Ramos (cell line): ENCODE data around the gene C3AR1.

Experiments
- in situ Hi-C: fragments of 300-500 bp; cut with MboI; formaldehyde crosslinking; loops from one replicate; pipeline ENCODE4 v1.14.3; 2022; ENCODE audit warnings: low sequenced_read_pairs; ENCODE audit not compliant: unreplicated experiment

The C3AR1 gene

GRCh38 chr12:8064131-8064530, 2.0 kb downstream of the C3AR1 start:
- in situ Hi-C loops: no loop called here

GRCh38 chr12:8058506-8058905, 7.7 kb downstream of the C3AR1 start:
- in situ Hi-C loops: no loop called here

- in situ Hi-C loops: no loop called here
Measured at GRCh38 chr12:8057839-8058238, 8.3 kb downstream of the C3AR1 start.

GRCh38 chr12:8057306-8057705, 8.9 kb downstream of the C3AR1 start:
- in situ Hi-C loops: no loop called here

- in situ Hi-C loops: no loop called here
Measured at GRCh38 chr12:8054816-8055215, 11.3 kb downstream of the C3AR1 start.

- in situ Hi-C loops: no loop called here
Measured at GRCh38 chr12:8052679-8053078, 13.5 kb downstream of the C3AR1 start.

- in situ Hi-C loops: no loop called here
Measured at GRCh38 chr12:8050600-8051250, 15.4 kb downstream of the C3AR1 start.

- in situ Hi-C loops: no loop called here
Measured at GRCh38 chr12:8048906-8049305, 17.3 kb downstream of the C3AR1 start.

GRCh38 chr12:8047842-8048241, 18.3 kb downstream of the C3AR1 start:
- in situ Hi-C loops: no loop called here

GRCh38 chr12:8045952-8046944, 19.9 kb downstream of the C3AR1 start:
- in situ Hi-C loops: no loop called here

GRCh38 chr12:8040791-8041190, 25.4 kb downstream of the C3AR1 start:
- in situ Hi-C loops: no loop called here

- in situ Hi-C loops: no loop called here
Measured at GRCh38 chr12:8038659-8039114, 27.5 kb downstream of the C3AR1 start.

GRCh38 chr12:8037947-8038346, 28.2 kb downstream of the C3AR1 start:
- in situ Hi-C loops: no loop called here

GRCh38 chr12:8037046-8037663, 29.0 kb downstream of the C3AR1 start:
- in situ Hi-C loops: no loop called here

GRCh38 chr12:8036346-8036745, 29.8 kb downstream of the C3AR1 start:
- in situ Hi-C loops: no loop called here

- in situ Hi-C loops: no loop called here
Measured at GRCh38 chr12:8035440-8036010, 30.6 kb downstream of the C3AR1 start.

GRCh38 chr12:8034802-8035201, 31.4 kb downstream of the C3AR1 start:
- in situ Hi-C loops: no loop called here

- in situ Hi-C loops: no loop called here
Measured at GRCh38 chr12:8033153-8034044, 32.8 kb downstream of the C3AR1 start.

GRCh38 chr12:8032242-8033152, 33.7 kb downstream of the C3AR1 start, which contains the start of gene FOXJ2:
FOXJ2 (plus strand) TSS chr12:8032716; CDS start chr12:8039833, 7,117 bp downstream.
- in situ Hi-C loops: no loop called here
